GM23338 (cell line): ENCODE results near the gene IGF2R. TPM values are rescaled to one million over a fixed set of nuclear protein-coding genes. Genes with fewer than 3 reads are reported as not detected.

ENCODE experiments used
- ATAC-seq: fragments of 200-7000 bp; cut with Tn5 transposase; 3 replicates; pipeline ENCODE4 v1.9.1; 2020
- DNase-seq: peaks from one replicate; pipeline ENCODE4 v3.0.0-alpha.2; 2015; ENCODE audit warnings: low spot score
- H2AFZ ChIP-seq: fragments of 200-600 bp; sonication (generic); 2 replicates; pipeline ENCODE4 v1.8.0; 2016; ENCODE audit warnings: antibody characterized with exemption, mild to moderate bottlenecking, moderate library complexity
- H3F3A ChIP-seq: fragments of 200-600 bp; sonication (generic); replicated peaks from 2 replicates; pipeline ENCODE4 v1.8.0; 2017; ENCODE audit warnings: antibody characterized with exemption, mixed run types, low read depth
- H3K27ac ChIP-seq: fragments of 200-600 bp; sonication (generic); 2 replicates; pipeline ENCODE4 v1.6.1; 2016; ENCODE audit warnings: low read depth
- H3K27me3 ChIP-seq: fragments of 200-600 bp; sonication (generic); 2 replicates; pipeline ENCODE4 v1.8.0; 2016; ENCODE audit warnings: mild to moderate bottlenecking, mixed run types, moderate library complexity; ENCODE audit not compliant: insufficient read depth
- H3K36me3 ChIP-seq: fragments of 200-600 bp; sonication (generic); 2 replicates; pipeline ENCODE4 v1.8.0; 2016; ENCODE audit warnings: mild to moderate bottlenecking; ENCODE audit not compliant: insufficient read depth
- H3K4me1 ChIP-seq: fragments of 200-600 bp; sonication (generic); 2 replicates; pipeline ENCODE4 v1.8.0; 2016; ENCODE audit warnings: mild to moderate bottlenecking, moderate library complexity; ENCODE audit not compliant: insufficient read depth
- H3K4me2 ChIP-seq: fragments of 200-600 bp; sonication (generic); 2 replicates; pipeline ENCODE4 v1.7.1; 2017; ENCODE audit warnings: mixed run types
- H3K4me3 ChIP-seq: fragments of 200-600 bp; sonication (generic); 2 replicates; pipeline ENCODE4 v1.6.1; 2016; ENCODE audit warnings: mixed run types
- H3K79me2 ChIP-seq: fragments of 200-600 bp; sonication (generic); replicated peaks from 2 replicates; pipeline ENCODE4 v1.8.0; 2017; ENCODE audit warnings: mild to moderate bottlenecking; ENCODE audit not compliant: insufficient read depth
- H3K9me2 ChIP-seq: fragments of 200-600 bp; sonication (generic); 2 replicates; pipeline ENCODE4 v1.8.0; 2017; ENCODE audit not compliant: insufficient read depth
- H4K20me1 ChIP-seq: fragments of 200-600 bp; sonication (generic); replicated peaks from 2 replicates; pipeline ENCODE4 v1.8.0; 2017; ENCODE audit warnings: mild to moderate bottlenecking; ENCODE audit not compliant: insufficient read depth
- H3K27ac Mint-ChIP-seq: 2 replicates; pipeline ENCODE4 v1.8.0; 2020; ENCODE audit warnings: inconsistent platforms, mild to moderate bottlenecking, moderate library complexity, mixed read lengths
- H3K27me3 Mint-ChIP-seq: 3 replicates; pipeline ENCODE4 v1.8.0; 2022; ENCODE audit warnings: low read depth, mild to moderate bottlenecking, moderate library complexity, mixed read lengths, inconsistent platforms; ENCODE audit not compliant: insufficient read depth, poor library complexity
- H3K36me3 Mint-ChIP-seq: 3 replicates; pipeline ENCODE4 v1.8.0; 2021; ENCODE audit warnings: low read depth, mild to moderate bottlenecking, inconsistent platforms, moderate library complexity, mixed read lengths
- H3K4me1 Mint-ChIP-seq: 3 replicates; pipeline ENCODE4 v1.8.0; 2020; ENCODE audit warnings: mild to moderate bottlenecking, inconsistent platforms, mixed read lengths
- H3K4me3 Mint-ChIP-seq: 3 replicates; pipeline ENCODE4 v1.8.0; 2021; ENCODE audit warnings: moderate library complexity, mild to moderate bottlenecking, inconsistent platforms, mixed read lengths
- H3K9me3 Mint-ChIP-seq: 3 replicates; pipeline ENCODE4 v1.8.0; 2020; ENCODE audit warnings: moderate library complexity, mild to moderate bottlenecking, inconsistent platforms, mixed read lengths
- CREB1 ChIP-seq: fragments of 250-450 bp; sonication (Bioruptor Pico); IDR thresholded peaks from 2 replicates; pipeline ENCODE4 v1.5.0; 2020; ENCODE audit warnings: low read depth, mild to moderate bottlenecking, moderate library complexity
- CTCF ChIP-seq, 2 experiments: fragments of 200-600 bp in 1 of 2; sonication (generic) in 1 of 2; conservative IDR thresholded peaks; 2 replicates each; pipeline versions ENCODE4 v1.5.1 to v1.6.1; 2016 to 2017; ENCODE audit warnings: antibody characterized with exemption in 2 of 2, low read depth in 2 of 2, mild to moderate bottlenecking in 2 of 2, moderate library complexity in 1 of 2
- EZH2 ChIP-seq: fragments of 200-600 bp; sonication (generic); IDR thresholded peaks from one replicate; pipeline ENCODE4 v1.8.0; 2017; ENCODE audit warnings: antibody characterized with exemption, mild to moderate bottlenecking, low read depth; ENCODE audit not compliant: unreplicated experiment
- EZH2phosphoT487 ChIP-seq: fragments of 200-600 bp; sonication (generic); IDR thresholded peaks from one replicate; pipeline ENCODE4 v1.8.1; 2018; ENCODE audit warnings: antibody characterized with exemption; ENCODE audit not compliant: unreplicated experiment
- JUNB ChIP-seq: IDR thresholded peaks from one replicate; pipeline ENCODE4 v1.6.1; 2016; ENCODE audit warnings: antibody characterized with exemption; ENCODE audit not compliant: unreplicated experiment
- POLR2AphosphoS5 ChIP-seq: IDR thresholded peaks from 2 replicates; pipeline ENCODE4 v1.6.1; 2016; ENCODE audit warnings: antibody characterized with exemption, low read depth
- STAT1 ChIP-seq: IDR thresholded peaks from one replicate; pipeline ENCODE4 v1.6.1; 2016; ENCODE audit warnings: antibody characterized with exemption; ENCODE audit not compliant: unreplicated experiment
- ZNF331 ChIP-seq: fragments of 250-450 bp; sonication (Bioruptor Pico); IDR thresholded peaks from 2 replicates; pipeline ENCODE4 v1.5.0; 2020; ENCODE audit warnings: low read depth, mild to moderate bottlenecking, moderate library complexity
- ZNF462 ChIP-seq: fragments of 250-450 bp; sonication (Bioruptor Pico); IDR thresholded peaks from 2 replicates; pipeline ENCODE4 v1.5.0; 2020; ENCODE audit warnings: mild to moderate bottlenecking, moderate library complexity
- polyA plus RNA-seq: library from polyadenylated mRNA; unstranded; fragments of >200 nt; fragmentation: Nextera tagmentation; extraction: Ambion mirVana; gene quantifications from 2 replicates; pipeline ENCODE4 v1.2.1, GENCODE V29; 2016
- total RNA-seq: library from RNA; depleted of rRNA; stranded (reverse); fragments of >200 nt; shearing (Covaris generic); gene quantifications from 2 replicates; pipeline ENCODE4 v1.2.3, GENCODE V29; 2014

Gene IGF2R
- total and polyA plus RNA-seq, 2 experiments from 2014 or later: 12.5 to 76.4 TPM

GRCh38 chr6:160055813-160056212 lies 86.9 kb downstream of the IGF2R start:
- Mint-ChIP-seq H3K36me3 (peaks cover 87% of the 10 kb centered on the region), H3K27ac (no peak overlapping the region), H3K4me1 (no peaks in the 10 kb centered on the region; the same call in 2 of the 3 replicates), H3K27me3 (peaks cover 4% of the 10 kb centered on the region), H3K9me3 (no peaks in the 10 kb centered on the region; the same call in 2 of the 3 replicates), H3K4me3 (no peak overlapping the region)
- no peaks in the 10 kb centered on the region for H3K27me3 ChIP-seq
- H2AFZ ChIP-seq: no peak overlapping the region
- no peak overlapping the region for H3K27ac ChIP-seq
- H3F3A ChIP-seq: no peaks in the 10 kb centered on the region
- no peak for ATAC-seq
- no peak overlapping the region for H3K4me2 ChIP-seq
- no peak for DNase-seq
- no peak for TF ChIP-seq EZH2
- no peak for TF ChIP-seq JUNB
- no peak for TF ChIP-seq EZH2phosphoT487
- TF ChIP-seq CTCF (conservative IDR thresholded peaks at IDR 0.05; ENCODE audit: low read depth in 2 of 2): no peak
- TF ChIP-seq ZNF462 (CRISPR knock-in tag): no peak
- no peak for TF ChIP-seq ZNF331 (CRISPR knock-in tag)
- no peak for TF ChIP-seq STAT1
- no peak for TF ChIP-seq CREB1 (CRISPR knock-in tag)
- no peak for TF ChIP-seq POLR2AphosphoS5
- H4K20me1 ChIP-seq: no peaks in the 10 kb centered on the region
- no peaks in the 10 kb centered on the region for H3K4me1 ChIP-seq
- H3K79me2 ChIP-seq: no peaks in the 10 kb centered on the region
- peaks cover 25% of the 10 kb centered on the region for H3K36me3 ChIP-seq
- no peaks in the 10 kb centered on the region for H3K9me2 ChIP-seq
- no peak overlapping the region for H3K4me3 ChIP-seq
